Tongue (tissue), 2 donors: ENCODE data around the gene BABAM1. TPM values are rescaled to one million over a fixed set of nuclear protein-coding genes. Genes with fewer than 3 reads are reported as not detected.
"Not testable (repeated sequence)": the region's sequence is repeated elsewhere in the genome, so short reads cannot be mapped to it uniquely, and the experiment has no call there.

Source experiments
- DNase-seq: peaks from one replicate; pipeline ENCODE4 v3.0.0-alpha.2; 2015
- total RNA-seq: library from RNA; depleted of rRNA; stranded (reverse); fragments of >200 nt; gene quantifications from one replicate; pipeline ENCODE4 v1.2.3, GENCODE V29; 2014

The BABAM1 gene
- total RNA-seq, 1 donor from 2014 or later = 70.7 TPM

- DNase-seq = no peak
These were observed 23.2 kb upstream of the BABAM1 start for GRCh38 chr19:17243830-17244617.

DNA sequence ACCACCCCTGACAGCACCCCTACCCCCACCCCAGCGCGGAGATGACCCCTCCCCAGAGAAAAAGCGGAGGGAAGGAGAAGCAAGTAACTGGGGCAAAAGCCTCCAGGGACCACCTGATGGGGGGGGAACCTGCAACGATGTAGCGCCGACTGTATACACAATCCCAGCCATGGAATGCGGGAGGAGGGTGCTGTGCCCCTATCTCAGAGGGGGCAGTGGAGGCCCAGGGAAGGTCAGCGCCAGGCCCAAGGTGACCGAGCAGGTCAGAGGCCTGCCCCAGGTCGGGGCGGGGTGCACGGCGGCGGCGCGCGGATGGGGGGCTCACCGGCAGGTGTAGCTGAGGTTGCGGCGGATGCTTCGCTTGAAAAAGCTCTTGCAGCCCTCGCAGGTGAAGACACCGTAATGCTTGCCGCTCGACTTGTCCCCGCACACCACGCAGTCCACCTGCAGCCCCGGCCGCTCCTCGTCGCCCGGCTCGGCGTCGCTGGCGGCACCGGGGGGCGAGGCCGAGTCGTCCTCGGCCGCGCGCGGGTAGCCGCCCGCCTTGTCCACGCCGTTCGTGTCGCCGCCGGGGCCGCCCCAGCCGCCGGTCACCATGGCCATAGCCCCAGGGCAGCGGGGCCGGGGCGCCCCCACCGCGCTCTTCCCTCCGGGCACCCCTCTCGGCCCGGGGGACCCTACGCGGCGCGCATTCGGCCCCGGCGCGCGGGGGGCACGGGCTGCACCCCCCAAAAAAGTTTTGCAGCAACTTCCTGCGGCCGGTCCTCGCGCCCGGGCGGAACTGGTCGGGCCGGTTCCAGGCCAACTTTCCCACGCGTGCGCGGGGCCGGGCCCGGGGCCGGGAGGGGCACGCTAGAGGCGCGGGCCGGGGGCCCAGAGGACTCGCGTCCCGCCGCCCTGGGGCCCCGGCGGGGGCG is 22.4 kb upstream of the BABAM1 start:
- no peak for DNase-seq

GRCh38 chr19:17245535-17245984 is 21.7 kb upstream of the BABAM1 start, which contains the start of gene NR2F6:
NR2F6 (minus strand) TSS chr19:17245919; CDS start chr19:17245220, 699 bp downstream.
- DNase-seq = no peak

DNA sequence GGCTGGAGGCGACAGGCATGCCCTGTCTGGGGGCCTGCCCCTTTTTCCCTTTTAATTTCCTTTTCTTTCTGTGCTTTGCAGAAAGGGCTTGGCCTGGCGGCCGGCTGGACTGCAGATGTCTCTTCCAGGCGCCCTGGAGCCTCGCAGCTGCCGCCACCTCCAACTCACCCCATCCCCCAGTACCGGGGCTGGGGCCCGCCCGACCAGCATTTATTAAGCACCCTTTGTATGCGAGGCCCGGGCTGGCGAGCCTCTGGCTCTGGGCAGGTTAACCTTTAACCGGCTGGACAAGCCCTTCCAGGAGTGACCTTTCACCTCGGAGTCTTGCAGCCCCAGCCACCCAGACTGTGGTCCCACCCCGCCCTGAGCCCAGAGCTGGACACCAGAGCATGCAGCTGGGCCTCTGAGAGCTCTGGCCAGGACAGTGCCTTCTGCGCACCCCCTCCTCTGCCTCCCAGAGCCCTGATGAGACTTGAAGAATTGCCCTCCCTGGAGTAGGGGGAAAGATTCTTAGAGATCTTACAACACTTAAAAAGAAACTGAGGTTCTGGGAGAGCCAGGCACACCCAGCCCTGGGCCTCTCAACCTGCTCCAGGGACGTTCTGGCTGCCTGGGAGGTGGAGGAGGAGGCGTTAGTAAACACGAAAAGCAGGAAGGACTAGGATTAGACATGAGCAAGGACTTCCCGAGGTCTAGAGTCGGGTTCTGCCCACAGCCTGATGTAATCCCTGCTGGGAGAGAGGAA is 20.4 kb upstream of the BABAM1 start:
- DNase-seq = peak; percentile 69

DNA sequence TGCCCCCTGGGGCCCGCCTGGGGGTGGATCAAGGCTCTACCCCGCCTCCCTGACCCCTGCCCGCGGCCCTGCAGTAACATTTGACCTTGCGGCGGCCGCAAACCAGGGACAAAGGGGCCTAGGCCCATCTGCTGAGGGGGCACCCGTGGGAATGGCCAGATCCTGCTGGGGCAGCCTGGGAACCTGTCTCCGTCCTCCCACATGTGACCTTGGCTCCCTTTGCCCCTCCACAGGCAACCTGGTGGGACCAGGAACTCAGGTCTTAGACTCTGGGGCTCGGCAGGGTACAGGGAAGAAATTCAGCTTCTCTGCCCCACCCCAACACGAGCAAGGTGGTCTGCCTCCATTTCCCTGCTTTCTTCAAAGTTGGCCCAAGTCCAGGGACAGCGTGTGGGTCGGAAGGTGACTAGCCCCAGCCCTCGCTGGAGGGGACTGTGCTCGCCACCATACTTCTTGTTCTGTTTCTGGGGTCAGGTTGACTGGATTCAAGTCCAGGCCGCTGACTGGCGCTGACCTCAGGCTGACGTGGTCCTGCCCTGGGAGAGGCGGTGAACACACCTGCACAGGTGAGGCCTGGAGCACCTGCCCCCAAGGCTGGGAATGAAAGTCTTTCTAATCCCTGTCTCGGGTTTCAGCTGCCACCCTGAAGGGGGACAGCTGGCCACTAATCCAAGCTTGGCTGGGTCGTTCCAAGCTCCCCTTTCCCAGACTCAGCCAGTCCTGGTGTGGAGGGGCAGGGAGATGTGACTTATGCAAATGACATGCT is 19.0 kb upstream of the BABAM1 start:
- DNase-seq = peak; percentile 66

DNA sequence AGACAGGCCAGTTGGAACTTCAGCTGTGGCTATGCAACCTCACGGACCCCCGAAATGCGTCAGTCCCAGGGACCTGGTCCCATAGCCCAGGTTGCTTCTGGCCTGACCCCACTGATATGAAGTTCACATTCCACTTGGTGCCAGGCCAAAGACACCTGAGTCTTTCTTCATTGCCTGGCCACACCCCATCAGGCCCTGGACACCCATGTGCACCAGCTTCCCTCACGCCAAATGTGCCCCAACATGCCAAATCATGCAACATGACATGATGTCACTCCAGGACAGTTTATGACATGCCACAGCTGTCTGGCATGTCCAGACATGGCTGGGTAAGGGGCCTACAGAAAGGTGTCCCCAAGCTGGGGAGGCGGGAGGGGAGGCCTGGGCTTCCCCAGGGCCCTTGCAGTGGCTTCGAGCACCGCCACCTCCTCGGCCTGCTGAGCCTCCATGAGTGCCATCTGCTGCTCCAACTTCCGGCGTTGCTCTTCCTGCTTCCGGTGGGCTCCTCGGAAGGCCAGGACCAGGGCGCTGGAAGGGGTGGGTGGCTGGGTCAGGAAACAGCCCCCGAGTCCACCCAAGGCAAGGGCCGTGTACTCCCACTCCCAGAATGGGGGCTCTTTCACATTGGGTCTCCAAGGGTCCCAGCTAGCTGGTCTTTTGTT is 17.2 kb upstream of the BABAM1 start:
- DNase-seq = no peak

GRCh38 chr19:17254636-17255035 is 12.6 kb upstream of the BABAM1 start:
- DNase-seq = no peak

GRCh38 chr19:17255150-17255621 is 12.1 kb upstream of the BABAM1 start:
- DNase-seq = no peak

- no peak for DNase-seq
These were observed 11.1 kb upstream of the BABAM1 start for GRCh38 chr19:17256130-17256529.

DNA sequence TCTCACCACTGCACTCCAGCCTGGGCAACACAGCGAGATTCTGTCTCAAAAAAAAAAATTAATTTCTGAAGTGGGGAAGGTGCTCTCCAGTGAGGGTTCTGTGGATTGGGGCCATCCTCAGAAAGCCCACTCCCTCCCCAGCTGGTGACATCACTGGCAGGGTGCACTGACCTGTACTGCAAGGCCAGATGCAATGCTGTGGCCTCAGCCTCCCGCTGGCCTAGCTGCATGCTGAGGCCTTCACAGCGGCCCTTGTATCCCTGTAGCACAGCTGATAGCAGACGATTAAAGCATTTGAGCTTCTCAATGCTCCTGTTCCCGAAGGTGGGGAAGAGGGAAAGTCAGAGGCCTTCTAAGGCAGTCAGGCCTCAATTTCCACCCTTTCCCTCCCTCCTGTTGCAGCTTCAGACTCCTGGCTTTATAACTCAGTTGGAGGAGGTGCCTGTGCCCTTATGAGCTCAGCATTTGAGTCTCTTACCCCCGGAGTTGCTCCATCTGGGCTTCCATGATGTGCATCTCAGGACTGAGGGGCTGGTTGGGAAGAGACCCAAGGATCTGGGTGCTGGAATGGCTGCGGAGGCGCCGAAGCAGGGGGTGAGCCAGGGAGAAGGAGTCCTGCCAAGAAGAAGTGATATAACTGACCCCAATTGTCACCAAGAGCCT is 8.0 kb upstream of the BABAM1 start:
- DNase-seq = no peak

GRCh38 chr19:17259934-17260333 is 7.3 kb upstream of the BABAM1 start:
- DNase-seq = no peak

- DNase-seq = peak; percentile 76
These were observed 6.4 kb upstream of the BABAM1 start for GRCh38 chr19:17260842-17261325.

DNA sequence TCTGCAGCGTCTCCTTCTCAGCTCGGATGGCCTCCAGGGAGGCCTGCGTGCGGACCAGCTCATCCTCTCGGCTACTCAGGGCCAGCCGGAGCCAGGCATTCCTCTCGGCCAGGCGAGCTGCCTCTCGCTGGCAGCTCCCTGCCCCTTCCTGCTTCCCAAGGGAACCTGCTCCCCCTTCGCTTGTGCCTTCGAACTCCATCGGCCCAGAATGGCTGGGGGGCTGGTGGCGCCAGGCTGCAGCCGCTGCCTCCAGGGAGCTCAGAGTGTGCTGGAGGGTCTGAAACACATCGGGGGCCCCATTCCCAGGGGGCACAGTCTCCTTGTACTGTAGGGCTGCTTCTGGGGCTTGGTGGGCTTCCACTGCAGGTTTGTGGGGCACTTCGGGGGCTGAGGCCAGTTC is 4.7 kb upstream of the BABAM1 start:
- DNase-seq = no peak

DNA sequence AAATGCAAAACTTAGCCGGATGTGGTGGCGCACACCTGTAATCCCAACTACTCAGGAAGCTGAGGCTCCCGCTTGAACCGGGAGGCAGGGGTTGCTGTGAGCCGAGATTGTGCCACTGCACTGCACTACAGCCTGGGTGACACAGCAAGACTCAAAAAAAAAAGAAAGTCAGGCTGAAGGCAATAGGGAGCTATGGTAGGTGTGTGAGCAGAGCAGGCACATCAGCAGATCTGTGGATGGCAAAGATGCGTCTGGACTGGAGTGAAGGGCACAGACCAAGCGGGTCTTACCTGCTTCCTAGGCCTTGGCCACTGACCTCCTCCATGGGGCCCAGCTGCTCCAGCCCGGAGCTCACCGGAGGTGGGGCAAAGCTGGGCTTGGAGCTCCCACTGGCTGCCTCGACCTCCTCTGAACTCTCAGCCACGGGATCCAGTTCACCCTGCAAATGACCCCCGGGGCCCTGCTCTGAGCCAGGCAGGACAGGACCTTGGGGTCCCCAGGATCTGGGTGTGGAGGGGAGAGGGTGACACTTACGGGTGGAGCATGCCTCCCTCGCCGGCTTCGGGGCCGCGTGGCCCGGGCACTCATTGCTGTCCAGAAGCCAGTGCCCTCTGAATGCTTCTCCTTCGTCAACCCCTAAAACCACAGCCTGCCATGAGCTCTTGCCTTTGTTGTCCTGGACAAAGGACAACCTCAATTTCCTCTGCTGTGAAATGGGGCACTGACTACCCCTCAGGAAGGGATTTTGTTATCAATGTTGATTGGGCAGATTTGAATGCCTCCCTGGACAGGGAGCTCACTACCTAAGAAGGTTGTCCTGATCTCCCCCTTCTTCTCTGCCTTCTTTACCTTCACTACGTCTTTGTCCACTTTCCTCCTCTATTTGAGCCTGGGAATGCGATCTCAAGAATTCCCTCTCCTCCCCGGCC is 3.3 kb upstream of the BABAM1 start:
- no peak for DNase-seq

DNA sequence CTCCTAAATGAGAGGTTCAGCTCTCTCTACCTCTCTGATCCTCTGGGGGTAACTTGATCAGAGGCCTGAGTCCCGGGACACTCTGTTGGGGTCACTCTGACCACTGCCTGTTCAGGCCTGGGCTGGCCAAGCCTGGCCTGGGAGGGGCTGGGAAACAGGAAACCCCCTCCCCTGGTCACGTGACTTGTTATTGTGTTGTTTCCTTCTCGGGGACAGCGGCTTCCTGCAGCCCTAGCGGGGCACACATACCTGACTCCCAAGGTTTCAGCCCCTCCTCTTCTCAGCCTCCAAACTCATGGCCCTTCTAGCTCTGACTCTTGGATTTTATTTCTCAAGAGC is 2.6 kb upstream of the BABAM1 start, which contains the start of gene USHBP1:
USHBP1 (minus strand) TSS at position 105 of the 339 bp plus-strand sequence. CDS start 446 bp downstream, outside the sequence.
- no peak for DNase-seq

- no peak for DNase-seq
These were observed 1.2 kb upstream of the BABAM1 start for GRCh38 chr19:17266026-17266425.

DNA sequence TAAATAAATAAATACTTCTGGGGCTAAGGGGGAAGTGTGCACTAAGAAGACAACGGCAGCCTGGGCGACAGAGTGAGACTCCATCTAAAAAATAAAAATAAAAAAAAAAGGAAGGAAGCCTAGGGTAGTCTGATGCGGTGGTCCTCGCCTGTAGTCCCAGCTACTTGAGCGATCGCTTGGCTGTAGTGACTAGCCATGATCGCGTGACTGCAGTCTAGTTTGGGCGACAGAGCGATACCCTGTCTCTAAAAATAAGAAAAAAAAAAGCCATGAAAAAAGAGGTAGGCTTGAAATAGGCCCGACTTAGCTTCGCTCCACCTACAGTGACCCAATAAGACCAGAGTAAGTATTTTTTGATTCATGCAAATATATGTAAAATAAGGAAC is 661 bp upstream of the BABAM1 start:
- DNase-seq = no peak

GRCh38 chr19:17268754-17269153 is 1.5 kb downstream of the BABAM1 start:
- no peak for DNase-seq

- DNase-seq = not testable (repeated sequence)
These were observed 7.6 kb downstream of the BABAM1 start for GRCh38 chr19:17274892-17275291.
